HepG2 (cell line): ENCODE data around the gene SDC1. TPM values are rescaled to one million over a fixed set of nuclear protein-coding genes. Genes with fewer than 3 reads are reported as not detected.

Source experiments
- HIC2 ChIP-seq: sonication (generic); formaldehyde crosslinking; IDR thresholded peaks from 2 replicates; pipeline ENCODE4 v1.9.0; 2022; ENCODE audit warnings: low read depth, missing genetic modification reagents
- HMG20A ChIP-seq: IDR thresholded peaks from 2 replicates; pipeline ENCODE4 v1.6.1; 2016; ENCODE audit warnings: borderline replicate concordance
- KAT8 ChIP-seq: IDR thresholded peaks from 2 replicates; pipeline ENCODE4 v1.6.1; 2016; ENCODE audit warnings: missing genetic modification reagents, missing compliant biosample characterization
- POGK ChIP-seq: sonication (generic); formaldehyde crosslinking; conservative IDR thresholded peaks from 2 replicates; pipeline ENCODE4 v1.8.0; 2022; ENCODE audit warnings: mild to moderate bottlenecking, moderate library complexity, missing genetic modification reagents
- RORA ChIP-seq: sonication (generic); formaldehyde crosslinking; IDR thresholded peaks from 2 replicates; pipeline ENCODE4 v1.5.0; 2020; ENCODE audit warnings: mild to moderate bottlenecking, missing genetic modification reagents, moderate library complexity
- ZC3H13 ChIP-seq: sonication (generic); formaldehyde crosslinking; IDR thresholded peaks from 2 replicates; pipeline ENCODE4 v1.8.1; 2023; ENCODE audit warnings: mild to moderate bottlenecking, missing genetic modification reagents, moderate library complexity
- ZHX1 ChIP-seq: sonication (generic); formaldehyde crosslinking; IDR thresholded peaks from 2 replicates; pipeline ENCODE4 v1.8.1; 2022; ENCODE audit warnings: low read depth, mild to moderate bottlenecking, missing genetic modification reagents
- ZNF101 ChIP-seq: sonication (generic); formaldehyde crosslinking; IDR thresholded peaks from 2 replicates; pipeline ENCODE4 v1.4.0; 2020; ENCODE audit warnings: mild to moderate bottlenecking, low read depth, missing genetic modification reagents, borderline replicate concordance
- ZNF121 ChIP-seq: sonication (generic); formaldehyde crosslinking; IDR thresholded peaks from 2 replicates; pipeline ENCODE4 v1.5.0; 2020; ENCODE audit warnings: mild to moderate bottlenecking, missing genetic modification reagents
- ZNF230 ChIP-seq: sonication (generic); formaldehyde crosslinking; IDR thresholded peaks from 2 replicates; pipeline ENCODE4 v1.4.0; 2020; ENCODE audit warnings: mild to moderate bottlenecking, missing genetic modification reagents
- ZNF562 ChIP-seq: sonication (generic); formaldehyde crosslinking; IDR thresholded peaks from 2 replicates; pipeline ENCODE4 v1.8.0; 2022; ENCODE audit warnings: missing genetic modification reagents, borderline replicate concordance
- ZNF598 ChIP-seq: sonication (generic); formaldehyde crosslinking; IDR thresholded peaks from 2 replicates; pipeline ENCODE4 v1.5.1; 2020; ENCODE audit warnings: mild to moderate bottlenecking, missing genetic modification reagents, borderline replicate concordance
- ZNF678 ChIP-seq: sonication (generic); formaldehyde crosslinking; IDR thresholded peaks from 2 replicates; pipeline ENCODE4 v1.4.0; 2020; ENCODE audit warnings: mild to moderate bottlenecking, missing genetic modification reagents
- ZNF747 ChIP-seq: sonication (generic); formaldehyde crosslinking; IDR thresholded peaks from 2 replicates; pipeline ENCODE4 v1.8.1; 2023; ENCODE audit warnings: missing genetic modification reagents, mild to moderate bottlenecking, borderline replicate concordance
- ZNF761 ChIP-seq: sonication (generic); formaldehyde crosslinking; conservative IDR thresholded peaks from 2 replicates; pipeline ENCODE4 v1.4.0; 2020; ENCODE audit warnings: mild to moderate bottlenecking, missing genetic modification reagents
- ZSCAN22 ChIP-seq: sonication (generic); formaldehyde crosslinking; IDR thresholded peaks from 2 replicates; pipeline ENCODE4 v1.4.0; 2020; ENCODE audit warnings: mild to moderate bottlenecking, missing genetic modification reagents
- polyA plus RNA-seq, 8 experiments: library from polyadenylated mRNA; depleted of rRNA in 3 of 8; stranded (reverse) in 7 of 8; unstranded in 1 of 8; fragments of >200 nt; fragmentation: Illumina TruSeq in 4 of 8; extraction: Trizol in 4 of 8; gene quantifications; 2 replicates each; pipeline versions ENCODE4 v1.2.1 to v1.2.3, GENCODE V29; 2011 to 2016; ENCODE audit warnings: low read depth in 4 of 8, missing spikeins in 1 of 8, mixed read lengths in 1 of 8; ENCODE audit not compliant: insufficient read depth in 1 of 8
- total RNA-seq, 5 experiments: library from RNA; depleted of rRNA; stranded (reverse); fragments of >200 nt; fragmentation: Illumina TruSeq; extraction: Trizol; gene quantifications; 2 replicates each; pipeline ENCODE4 v1.2.3, GENCODE V29; 2016; ENCODE audit warnings: low read depth in 1 of 5
- TF ChIP-seq, protein P1 (sequence below): sonication (generic); formaldehyde crosslinking; IDR thresholded peaks from 2 replicates; pipeline ENCODE4 v1.4.0; 2020; ENCODE audit warnings: missing genetic modification reagents
- TF ChIP-seq, protein P2 (sequence below): sonication (generic); formaldehyde crosslinking; IDR thresholded peaks from 2 replicates; pipeline ENCODE4 v1.5.0; 2020; ENCODE audit warnings: mild to moderate bottlenecking, missing genetic modification reagents

SDC1 gene
- total and polyA plus RNA-seq, 2 of the 13 experiments (the other 11 are each of a cell fraction or from before 2014, with no cell fraction given), result 108 to 119 TPM

GRCh38 chr2:20190876-20191713 lies 33.8 kb downstream of the SDC1 start (continued):
- TF ChIP-seq, protein P1, sequence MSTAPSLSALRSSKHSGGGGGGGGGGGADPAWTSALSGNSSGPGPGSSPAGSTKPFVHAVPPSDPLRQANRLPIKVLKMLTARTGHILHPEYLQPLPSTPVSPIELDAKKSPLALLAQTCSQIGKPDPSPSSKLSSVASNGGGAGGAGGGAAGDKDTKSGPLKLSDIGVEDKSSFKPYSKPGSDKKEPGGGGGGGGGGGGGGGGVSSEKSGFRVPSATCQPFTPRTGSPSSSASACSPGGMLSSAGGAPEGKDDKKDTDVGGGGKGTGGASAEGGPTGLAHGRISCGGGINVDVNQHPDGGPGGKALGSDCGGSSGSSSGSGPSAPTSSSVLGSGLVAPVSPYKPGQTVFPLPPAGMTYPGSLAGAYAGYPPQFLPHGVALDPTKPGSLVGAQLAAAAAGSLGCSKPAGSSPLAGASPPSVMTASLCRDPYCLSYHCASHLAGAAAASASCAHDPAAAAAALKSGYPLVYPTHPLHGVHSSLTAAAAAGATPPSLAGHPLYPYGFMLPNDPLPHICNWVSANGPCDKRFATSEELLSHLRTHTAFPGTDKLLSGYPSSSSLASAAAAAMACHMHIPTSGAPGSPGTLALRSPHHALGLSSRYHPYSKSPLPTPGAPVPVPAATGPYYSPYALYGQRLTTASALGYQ (CRISPR knock-in tag), result no peak
- TF ChIP-seq, protein P2, sequence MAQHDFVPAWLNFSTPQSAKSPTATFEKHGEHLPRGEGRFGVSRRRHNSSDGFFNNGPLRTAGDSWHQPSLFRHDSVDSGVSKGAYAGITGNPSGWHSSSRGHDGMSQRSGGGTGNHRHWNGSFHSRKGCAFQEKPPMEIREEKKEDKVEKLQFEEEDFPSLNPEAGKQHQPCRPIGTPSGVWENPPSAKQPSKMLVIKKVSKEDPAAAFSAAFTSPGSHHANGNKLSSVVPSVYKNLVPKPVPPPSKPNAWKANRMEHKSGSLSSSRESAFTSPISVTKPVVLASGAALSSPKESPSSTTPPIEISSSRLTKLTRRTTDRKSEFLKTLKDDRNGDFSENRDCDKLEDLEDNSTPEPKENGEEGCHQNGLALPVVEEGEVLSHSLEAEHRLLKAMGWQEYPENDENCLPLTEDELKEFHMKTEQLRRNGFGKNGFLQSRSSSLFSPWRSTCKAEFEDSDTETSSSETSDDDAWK (CRISPR knock-in tag), result no peak
- no peak for TF ChIP-seq ZNF562 (CRISPR knock-in tag)
- TF ChIP-seq RORA (CRISPR knock-in tag), result no peak
- TF ChIP-seq ZC3H13 (CRISPR knock-in tag), result no peak
- no peak for TF ChIP-seq POGK
- 0 out of 2 replicates have a peak, but pooled peaks have one; percentile 39 for TF ChIP-seq ZNF678 (CRISPR knock-in tag)
- 0 out of 2 replicates have a peak, but pooled peaks have one; percentile 36 for TF ChIP-seq HIC2 (CRISPR knock-in tag)
- 0 out of 2 replicates have a peak, but pooled peaks have one; percentile 46 for TF ChIP-seq ZNF761 (CRISPR knock-in tag)
- TF ChIP-seq ZSCAN22 (CRISPR knock-in tag), result 0 out of 2 replicates have a peak, but pooled peaks have one; percentile 32
- no peak for TF ChIP-seq KAT8 (CRISPR knock-in tag)
- no peak for TF ChIP-seq HMG20A (CRISPR knock-in tag)
- TF ChIP-seq ZNF598, result no peak
- TF ChIP-seq ZNF230, result peak; percentile 93; the same call in 1 of the 2 replicates
- TF ChIP-seq ZNF101 (CRISPR knock-in tag), result no peak
- TF ChIP-seq ZNF747, result no peak
- TF ChIP-seq ZHX1 (CRISPR knock-in tag), result 0 out of 2 replicates have a peak, but pooled peaks have one; percentile 16
- TF ChIP-seq ZNF121 (CRISPR knock-in tag), result peak; percentile 13; the same call in 1 of the 2 replicates
